GM12878 (cell line): ENCODE measurements around the gene OCRL. TPM values are rescaled to one million over a fixed set of nuclear protein-coding genes. Genes with fewer than 3 reads are reported as not detected.

Source experiments
- ATAC-seq: fragments of 200-7000 bp; cut with Tn5 transposase; 3 replicates; pipeline ENCODE4 v1.9.1; 2020; ENCODE audit warnings: mild to moderate bottlenecking, moderate library complexity
- BruUV-seq: library from RNA; stranded (reverse); fragments of 400-500 nt; replicated peaks from 2 replicates; lab custom pipeline; 2021; lab: Mats Ljungman, UMichigan
- CTCF ChIA-PET: fragments of 300-600 bp; sonication (Branson Sonifier 250); formaldehyde crosslinking; extraction: SDS; loops from one replicate; lab custom pipeline; 2021; ENCODE audit warnings: inconsistent platforms; lab: Yijun Ruan, JAX
- POLR2A ChIA-PET: fragments of 350-600 bp; formaldehyde crosslinking; extraction: SDS; loops from one replicate; lab custom pipeline; 2021; ENCODE audit warnings: inconsistent platforms; lab: Charles Lee
- RAD21 ChIA-PET: fragments of 300-600 bp; sonication (Branson Sonifier 250); formaldehyde crosslinking; loops from one replicate; lab custom pipeline; 2023; ENCODE audit warnings: antibody characterized with exemption; ENCODE audit not compliant: unreplicated experiment; lab: Charles Lee
- SMC1A ChIA-PET: fragments of 300-600 bp; sonication (Branson Sonifier 250); formaldehyde crosslinking; loops from one replicate; lab custom pipeline; 2023; ENCODE audit not compliant: unreplicated experiment, uncharacterized antibody; lab: Charles Lee
- DNase-seq: peaks from one replicate; pipeline ENCODE4 v3.0.0-alpha.2; 2011; ENCODE audit warnings: low read depth, low spot score
- FAIRE-seq: peaks from 3 replicates; lab custom pipeline; 2011; peaks lifted over from hg19 to GRCh38; lab: Jason Lieb, UNC
- H2AFZ ChIP-seq: 2 replicates; pipeline ENCODE4 v1.6.0; 2011; ENCODE audit warnings: low read depth, low read length, control low read depth; ENCODE audit not compliant: control insufficient read depth
- H3K27ac ChIP-seq: 2 replicates; pipeline ENCODE4 v1.5.1; 2011; ENCODE audit warnings: control low read depth; ENCODE audit not compliant: control insufficient read depth, insufficient read depth
- H3K27me3 ChIP-seq, 2 experiments: replicated peaks in 1 of 2; 2 replicates each; pipeline versions ENCODE4 v1.6.0 to v1.6.1; 2011; ENCODE audit warnings: low read length in 1 of 2; ENCODE audit not compliant: control insufficient read depth in 2 of 2, insufficient read depth in 2 of 2
- H3K36me3 ChIP-seq, 2 experiments: 2 replicates each; pipeline ENCODE4 v1.5.1; 2011; ENCODE audit warnings: low read length in 1 of 2; ENCODE audit not compliant: control insufficient read depth in 2 of 2, insufficient read depth in 2 of 2
- H3K4me1 ChIP-seq: 2 replicates; pipeline ENCODE4 v1.6.1; 2011; ENCODE audit warnings: mild to moderate bottlenecking, low read length, moderate library complexity, mixed read lengths; ENCODE audit not compliant: control insufficient read depth, insufficient read depth
- H3K4me2 ChIP-seq: 2 replicates; pipeline ENCODE4 v1.6.0; 2011; ENCODE audit warnings: control low read depth; ENCODE audit not compliant: control insufficient read depth, insufficient read depth
- H3K4me3 ChIP-seq: fragments of 200-600 bp; sonication (generic); 2 replicates; pipeline ENCODE4 v1.5.1; 2016
- H3K79me2 ChIP-seq: 2 replicates; pipeline ENCODE4 v1.6.0; 2011; ENCODE audit warnings: low read length; ENCODE audit not compliant: control insufficient read depth, insufficient read depth
- H3K9ac ChIP-seq: 2 replicates; pipeline ENCODE4 v1.8.0; 2011; ENCODE audit warnings: low read length, control low read depth, mixed read lengths; ENCODE audit not compliant: control insufficient read depth, insufficient read depth
- H3K9me3 ChIP-seq: replicated peaks from 3 replicates; pipeline ENCODE4 v1.5.1; 2011; ENCODE audit warnings: mild to moderate bottlenecking, low read length; ENCODE audit not compliant: control insufficient read depth, insufficient read depth
- H4K20me1 ChIP-seq: 2 replicates; pipeline ENCODE4 v1.6.0; 2011; ENCODE audit not compliant: control insufficient read depth, insufficient read depth
- BHLHE40 ChIP-seq, 2 experiments: fragments of 450-650 bp in 1 of 2; IDR thresholded peaks; 2 replicates each; pipeline ENCODE4 v1.6.1; 2011 to 2017; ENCODE audit warnings: low read depth in 2 of 2, borderline replicate concordance in 1 of 2, improper control_type of control experiment in 1 of 2, low read length in 1 of 2, mild to moderate bottlenecking in 1 of 2
- CHD1 ChIP-seq: IDR thresholded peaks from 2 replicates; pipeline ENCODE4 v1.6.1; 2012; ENCODE audit warnings: low read depth, low read length, improper control_type of control experiment
- LARP7 ChIP-seq: fragments of 450-650 bp; IDR thresholded peaks from 2 replicates; pipeline ENCODE4 v1.6.1; 2017; ENCODE audit warnings: mild to moderate bottlenecking
- PAX5 ChIP-seq: IDR thresholded peaks from 2 replicates; pipeline ENCODE4 v1.6.1; 2011; ENCODE audit warnings: low read depth, low read length, borderline replicate concordance
- RUNX3 ChIP-seq: IDR thresholded peaks from 2 replicates; pipeline ENCODE4 v1.6.1; 2012; ENCODE audit warnings: low read length, inconsistent platforms
- TCF3 ChIP-seq: IDR thresholded peaks from 2 replicates; pipeline ENCODE4 v1.6.1; 2012; ENCODE audit warnings: low read depth, mild to moderate bottlenecking, low read length, borderline replicate concordance; ENCODE audit not compliant: insufficient read depth
- WGBS: methylation state at CpG from one replicate; pipeline ENCODE4 v1.1.6; 2016; ENCODE audit warnings: low lambda C conversion rate; ENCODE audit not compliant: insufficient replicate concordance, insufficient coverage; ENCODE audit errors: missing lambda C conversion rate; 5-methylcytosine and 5-hydroxymethylcytosine counted together
- in situ Hi-C: fragments of 300-500 bp; cut with MboI; formaldehyde crosslinking; loops from 9 replicates; pipeline ENCODE4 v1.14.3; 2018; ENCODE audit warnings: mixed read lengths
- intact Hi-C: fragments of 100-400 bp; cut with micrococcal nuclease; formaldehyde crosslinking; loops from one replicate; pipeline ENCODE4 v1.14.2; 2022; ENCODE audit not compliant: unreplicated experiment
- polyA plus RNA-seq, 11 experiments: library from polyadenylated mRNA; depleted of rRNA in 4 of 11; unstranded in 6 of 11; stranded (reverse) in 5 of 11; fragments of >200 nt; fragmentation: Nextera tagmentation in 4 of 11; fragmentation: Illumina TruSeq in 1 of 11; extraction: Ambion mirVana in 4 of 11; extraction: Trizol in 1 of 11; gene quantifications; 1 replicate in 1 of 11; 2 replicates in 10 of 11; pipeline versions ENCODE4 v1.2.1 to v1.2.3, GENCODE V29; 2011 to 2016; ENCODE audit warnings: inconsistent platforms in 2 of 11, missing spikeins in 2 of 11, low read depth in 1 of 11
- total RNA-seq, 4 experiments: library from RNA; depleted of rRNA in 3 of 4; stranded (reverse); fragments of >200 nt in 3 of 4; fragmentation: Illumina TruSeq in 1 of 4; extraction: Trizol in 1 of 4; gene quantifications; 2 replicates each; pipeline versions ENCODE4 v1.2.1 to v1.2.3, GENCODE V29; 2013 to 2021
- TF ChIP-seq, protein P1 (sequence below): fragments of 450-650 bp; IDR thresholded peaks from 2 replicates; pipeline ENCODE4 v1.6.1; 2017; ENCODE audit warnings: low read depth, mild to moderate bottlenecking, moderate library complexity
- TF ChIP-seq, protein P2 (sequence below): fragments of 150-350 bp; IDR thresholded peaks from 2 replicates; pipeline ENCODE4 v1.6.1; 2016; ENCODE audit warnings: low read depth, low read length
- TF ChIP-seq, protein P3 (sequence below): IDR thresholded peaks from 2 replicates; pipeline ENCODE4 v1.6.1; 2012; ENCODE audit warnings: improper control_type of control experiment, low read depth, low read length; ENCODE audit not compliant: insufficient replicate concordance
- TF ChIP-seq, protein P4 (sequence below): IDR thresholded peaks from 2 replicates; pipeline ENCODE4 v1.6.1; 2011; ENCODE audit warnings: low read depth, mild to moderate bottlenecking, low read length, moderate library complexity, borderline replicate concordance; ENCODE audit errors: extremely low read depth

The OCRL gene
- total and polyA plus RNA-seq, 10 of the 15 experiments (the other 5 are each of a cell fraction or from before 2014, with no cell fraction given), result 0.53 to 4.4 (median 2.3) TPM

DNA sequence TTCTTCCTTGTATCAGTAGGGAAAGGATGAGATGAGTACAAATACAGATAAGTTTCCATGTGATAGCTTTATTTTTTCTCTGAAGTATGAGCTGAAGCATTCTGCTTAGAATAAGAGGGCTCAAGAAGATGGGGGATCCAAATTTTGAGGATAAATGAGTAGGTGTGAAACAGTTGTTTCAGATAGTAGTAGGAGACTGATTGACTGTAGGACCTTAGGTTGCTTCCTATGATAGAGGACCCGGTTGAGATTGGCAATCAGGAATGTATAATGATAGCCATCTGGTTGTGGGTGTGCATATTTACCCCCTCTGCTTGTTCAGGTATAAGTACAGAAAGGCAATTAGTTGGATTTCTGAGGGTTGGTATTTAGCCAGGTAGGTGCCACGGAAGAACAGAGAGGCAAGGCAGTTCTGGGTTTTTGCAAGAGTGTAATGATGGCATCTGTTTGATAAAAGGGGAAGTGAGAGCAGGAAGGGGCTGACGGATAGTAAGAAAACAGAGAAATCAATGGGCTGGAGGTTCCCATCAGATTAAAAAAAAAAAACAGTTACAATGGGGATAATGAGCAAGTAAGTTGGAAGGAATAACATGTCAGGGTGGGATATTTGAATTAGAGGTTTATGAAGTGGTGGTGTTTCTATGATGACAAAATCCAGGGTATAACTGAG lies 13.7 kb downstream of the OCRL start:
- in situ Hi-C loops, result no loop called here
- TF ChIP-seq, protein P1, sequence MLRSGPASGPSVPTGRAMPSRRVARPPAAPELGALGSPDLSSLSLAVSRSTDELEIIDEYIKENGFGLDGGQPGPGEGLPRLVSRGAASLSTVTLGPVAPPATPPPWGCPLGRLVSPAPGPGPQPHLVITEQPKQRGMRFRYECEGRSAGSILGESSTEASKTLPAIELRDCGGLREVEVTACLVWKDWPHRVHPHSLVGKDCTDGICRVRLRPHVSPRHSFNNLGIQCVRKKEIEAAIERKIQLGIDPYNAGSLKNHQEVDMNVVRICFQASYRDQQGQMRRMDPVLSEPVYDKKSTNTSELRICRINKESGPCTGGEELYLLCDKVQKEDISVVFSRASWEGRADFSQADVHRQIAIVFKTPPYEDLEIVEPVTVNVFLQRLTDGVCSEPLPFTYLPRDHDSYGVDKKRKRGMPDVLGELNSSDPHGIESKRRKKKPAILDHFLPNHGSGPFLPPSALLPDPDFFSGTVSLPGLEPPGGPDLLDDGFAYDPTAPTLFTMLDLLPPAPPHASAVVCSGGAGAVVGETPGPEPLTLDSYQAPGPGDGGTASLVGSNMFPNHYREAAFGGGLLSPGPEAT, result 0 out of 2 replicates have a peak, but pooled peaks have one; percentile 33
- TF ChIP-seq, protein P2, sequence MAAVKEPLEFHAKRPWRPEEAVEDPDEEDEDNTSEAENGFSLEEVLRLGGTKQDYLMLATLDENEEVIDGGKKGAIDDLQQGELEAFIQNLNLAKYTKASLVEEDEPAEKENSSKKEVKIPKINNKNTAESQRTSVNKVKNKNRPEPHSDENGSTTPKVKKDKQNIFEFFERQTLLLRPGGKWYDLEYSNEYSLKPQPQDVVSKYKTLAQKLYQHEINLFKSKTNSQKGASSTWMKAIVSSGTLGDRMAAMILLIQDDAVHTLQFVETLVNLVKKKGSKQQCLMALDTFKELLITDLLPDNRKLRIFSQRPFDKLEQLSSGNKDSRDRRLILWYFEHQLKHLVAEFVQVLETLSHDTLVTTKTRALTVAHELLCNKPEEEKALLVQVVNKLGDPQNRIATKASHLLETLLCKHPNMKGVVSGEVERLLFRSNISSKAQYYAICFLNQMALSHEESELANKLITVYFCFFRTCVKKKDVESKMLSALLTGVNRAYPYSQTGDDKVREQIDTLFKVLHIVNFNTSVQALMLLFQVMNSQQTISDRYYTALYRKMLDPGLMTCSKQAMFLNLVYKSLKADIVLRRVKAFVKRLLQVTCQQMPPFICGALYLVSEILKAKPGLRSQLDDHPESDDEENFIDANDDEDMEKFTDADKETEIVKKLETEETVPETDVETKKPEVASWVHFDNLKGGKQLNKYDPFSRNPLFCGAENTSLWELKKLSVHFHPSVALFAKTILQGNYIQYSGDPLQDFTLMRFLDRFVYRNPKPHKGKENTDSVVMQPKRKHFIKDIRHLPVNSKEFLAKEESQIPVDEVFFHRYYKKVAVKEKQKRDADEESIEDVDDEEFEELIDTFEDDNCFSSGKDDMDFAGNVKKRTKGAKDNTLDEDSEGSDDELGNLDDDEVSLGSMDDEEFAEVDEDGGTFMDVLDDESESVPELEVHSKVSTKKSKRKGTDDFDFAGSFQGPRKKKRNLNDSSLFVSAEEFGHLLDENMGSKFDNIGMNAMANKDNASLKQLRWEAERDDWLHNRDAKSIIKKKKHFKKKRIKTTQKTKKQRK, result no peak
- TF ChIP-seq, protein P3, sequence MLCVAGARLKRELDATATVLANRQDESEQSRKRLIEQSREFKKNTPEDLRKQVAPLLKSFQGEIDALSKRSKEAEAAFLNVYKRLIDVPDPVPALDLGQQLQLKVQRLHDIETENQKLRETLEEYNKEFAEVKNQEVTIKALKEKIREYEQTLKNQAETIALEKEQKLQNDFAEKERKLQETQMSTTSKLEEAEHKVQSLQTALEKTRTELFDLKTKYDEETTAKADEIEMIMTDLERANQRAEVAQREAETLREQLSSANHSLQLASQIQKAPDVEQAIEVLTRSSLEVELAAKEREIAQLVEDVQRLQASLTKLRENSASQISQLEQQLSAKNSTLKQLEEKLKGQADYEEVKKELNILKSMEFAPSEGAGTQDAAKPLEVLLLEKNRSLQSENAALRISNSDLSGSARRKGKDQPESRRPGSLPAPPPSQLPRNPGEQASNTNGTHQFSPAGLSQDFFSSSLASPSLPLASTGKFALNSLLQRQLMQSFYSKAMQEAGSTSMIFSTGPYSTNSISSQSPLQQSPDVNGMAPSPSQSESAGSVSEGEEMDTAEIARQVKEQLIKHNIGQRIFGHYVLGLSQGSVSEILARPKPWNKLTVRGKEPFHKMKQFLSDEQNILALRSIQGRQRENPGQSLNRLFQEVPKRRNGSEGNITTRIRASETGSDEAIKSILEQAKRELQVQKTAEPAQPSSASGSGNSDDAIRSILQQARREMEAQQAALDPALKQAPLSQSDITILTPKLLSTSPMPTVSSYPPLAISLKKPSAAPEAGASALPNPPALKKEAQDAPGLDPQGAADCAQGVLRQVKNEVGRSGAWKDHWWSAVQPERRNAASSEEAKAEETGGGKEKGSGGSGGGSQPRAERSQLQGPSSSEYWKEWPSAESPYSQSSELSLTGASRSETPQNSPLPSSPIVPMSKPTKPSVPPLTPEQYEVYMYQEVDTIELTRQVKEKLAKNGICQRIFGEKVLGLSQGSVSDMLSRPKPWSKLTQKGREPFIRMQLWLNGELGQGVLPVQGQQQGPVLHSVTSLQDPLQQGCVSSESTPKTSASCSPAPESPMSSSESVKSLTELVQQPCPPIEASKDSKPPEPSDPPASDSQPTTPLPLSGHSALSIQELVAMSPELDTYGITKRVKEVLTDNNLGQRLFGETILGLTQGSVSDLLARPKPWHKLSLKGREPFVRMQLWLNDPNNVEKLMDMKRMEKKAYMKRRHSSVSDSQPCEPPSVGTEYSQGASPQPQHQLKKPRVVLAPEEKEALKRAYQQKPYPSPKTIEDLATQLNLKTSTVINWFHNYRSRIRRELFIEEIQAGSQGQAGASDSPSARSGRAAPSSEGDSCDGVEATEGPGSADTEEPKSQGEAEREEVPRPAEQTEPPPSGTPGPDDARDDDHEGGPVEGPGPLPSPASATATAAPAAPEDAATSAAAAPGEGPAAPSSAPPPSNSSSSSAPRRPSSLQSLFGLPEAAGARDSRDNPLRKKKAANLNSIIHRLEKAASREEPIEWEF, result no peak
- TF ChIP-seq TCF3, result no peak
- no peak for TF ChIP-seq CHD1
- TF ChIP-seq RUNX3, result 0 out of 2 replicates have a peak, but pooled peaks have one; percentile 14
- no peak for TF ChIP-seq PAX5
- no peak for TF ChIP-seq BHLHE40 (IDR thresholded peaks at IDR 0.05; ENCODE audit: borderline replicate concordance in 1 of 2, low read depth in 2 of 2, low read length in 1 of 2)
- TF ChIP-seq, protein P4, sequence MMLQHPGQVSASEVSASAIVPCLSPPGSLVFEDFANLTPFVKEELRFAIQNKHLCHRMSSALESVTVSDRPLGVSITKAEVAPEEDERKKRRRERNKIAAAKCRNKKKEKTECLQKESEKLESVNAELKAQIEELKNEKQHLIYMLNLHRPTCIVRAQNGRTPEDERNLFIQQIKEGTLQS, result no peak
- TF ChIP-seq LARP7, result no peak

More for the DNA sequence above, 13.7 kb downstream of the OCRL start:
- SMC1A ChIA-PET, result interaction anchor here (1.0 kb wide), 1 partner anchor 12 kb away, joined by 3 read pairs; no protein-coding TSS in a partner anchor
- peak overlapping the region; percentile 24; the same call in 1 of the 2 replicates for H3K4me2 ChIP-seq
- no peaks in the 10 kb centered on the region for H3K36me3 ChIP-seq
- TSS peak; percentile 42 for BruUV-seq
- intact Hi-C loops, result no loop called here
- H3K79me2 ChIP-seq, result no peaks in the 10 kb centered on the region
- H2AFZ ChIP-seq, result no peak overlapping the region
- peak; percentile 27 for DNase-seq
- RAD21 ChIA-PET, result no interaction called here
- no peak overlapping the region; the same call in 1 of the 2 replicates for H3K27ac ChIP-seq
- WGBS, result 0% methylated on average over 3 of the region's 3 CpGs
- no peaks in the 10 kb centered on the region for H4K20me1 ChIP-seq
- no peak overlapping the region for H3K9ac ChIP-seq
- FAIRE-seq, result no peak
- POLR2A ChIA-PET, result interaction anchor here (1.9 kb wide), 1 partner anchor 12 kb away, joined by 5 read pairs; no protein-coding TSS in a partner anchor
- ATAC-seq, result peak; percentile 97
- H3K9me3 ChIP-seq, result no peaks in the 10 kb centered on the region
- H3K4me3 ChIP-seq, result no peak overlapping the region
- CTCF ChIA-PET, result interaction anchor here (0.6 to 1.1 kb wide), 3 partner anchors 12 to 142 kb away, joined by 3 read pairs; no protein-coding TSS in a partner anchor
- H3K4me1 ChIP-seq, result peaks cover 5% of the 10 kb centered on the region
- no peaks in the 10 kb centered on the region for H3K27me3 ChIP-seq
